HG02884 (cell line): ENCODE data around the gene TGIF2.
"Not testable (repeated sequence)": the region's sequence is repeated elsewhere in the genome, so short reads cannot be mapped to it uniquely, and the experiment has no call there.

Experiments used
- ATAC-seq: cut with Tn5 transposase; IDR thresholded peaks from one replicate; pipeline ENCODE4 v1.9.1; 2021; ENCODE audit warnings: mild to moderate bottlenecking, moderate library complexity; ENCODE audit not compliant: unreplicated experiment

TGIF2 gene

GRCh38 chr20:36576081-36576445, 2.7 kb downstream of the TGIF2 start:
- ATAC-seq = no peak

GRCh38 chr20:36578356-36579041, 5.1 kb downstream of the TGIF2 start:
- ATAC-seq = no peak

- ATAC-seq = no peak
Measured at GRCh38 chr20:36579996-36580545, 6.7 kb downstream of the TGIF2 start.

DNA sequence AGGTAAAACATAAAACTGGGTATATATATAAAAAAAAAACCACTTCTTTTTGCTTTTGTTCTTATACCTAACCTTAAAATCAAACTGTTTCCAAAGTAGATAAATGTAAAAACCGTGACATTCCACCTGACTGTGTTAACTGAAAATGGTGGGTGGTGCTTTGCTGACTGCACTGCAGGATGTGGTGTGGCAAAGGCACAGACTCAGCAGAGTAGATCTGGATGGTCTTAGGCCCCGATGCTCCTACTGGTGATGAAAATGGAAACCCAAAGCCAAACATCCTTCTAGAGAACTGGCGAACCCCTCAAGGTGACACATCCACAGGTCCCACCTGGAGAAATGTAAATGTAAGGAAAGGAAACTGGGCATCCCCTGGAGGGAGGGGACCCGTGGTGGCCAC, 8.9 kb downstream of the TGIF2 start:
- ATAC-seq = no peak

DNA sequence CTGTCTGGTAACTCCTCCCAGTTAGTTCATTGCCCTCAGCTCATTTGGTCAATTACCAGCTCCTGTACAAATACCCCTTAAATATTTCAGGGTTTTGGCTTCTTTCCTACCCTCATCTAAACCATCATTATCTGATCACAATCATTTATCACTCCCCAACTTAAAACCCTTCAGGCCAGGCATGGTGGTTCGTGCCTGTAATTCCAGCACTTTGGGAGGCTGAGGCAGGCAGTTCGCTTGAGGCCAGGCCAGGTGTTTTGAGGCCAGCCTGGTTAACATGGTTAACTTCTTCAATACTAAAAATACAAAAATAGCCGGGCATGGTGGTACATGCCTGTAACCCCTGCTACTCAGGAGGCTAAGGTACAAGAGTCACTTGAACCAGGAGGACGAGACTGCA, 9.4 kb downstream of the TGIF2 start:
- no peak for ATAC-seq

DNA sequence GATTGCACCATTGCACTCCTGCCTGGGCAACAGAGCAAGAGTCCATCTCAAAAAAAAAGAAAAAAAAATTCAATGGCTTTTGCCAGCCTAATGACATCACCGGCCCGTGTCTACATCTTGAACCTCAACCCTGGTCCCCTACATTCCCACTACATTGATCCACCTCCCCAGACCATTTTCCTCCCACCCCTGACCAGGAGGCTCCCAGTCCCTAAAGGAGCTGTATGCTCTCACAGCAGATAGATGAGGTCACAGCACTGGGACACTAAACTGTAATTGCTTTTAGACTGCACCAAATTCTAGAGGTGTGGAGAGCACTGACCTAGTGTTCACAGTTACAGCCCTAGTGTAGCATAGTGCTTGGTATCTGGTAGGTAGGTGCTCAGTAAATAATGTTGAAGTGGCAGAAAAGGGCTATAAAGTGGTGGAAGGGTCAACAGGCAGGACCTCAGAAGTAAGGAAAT, 10.7 kb downstream of the TGIF2 start:
- ATAC-seq = no peak

DNA sequence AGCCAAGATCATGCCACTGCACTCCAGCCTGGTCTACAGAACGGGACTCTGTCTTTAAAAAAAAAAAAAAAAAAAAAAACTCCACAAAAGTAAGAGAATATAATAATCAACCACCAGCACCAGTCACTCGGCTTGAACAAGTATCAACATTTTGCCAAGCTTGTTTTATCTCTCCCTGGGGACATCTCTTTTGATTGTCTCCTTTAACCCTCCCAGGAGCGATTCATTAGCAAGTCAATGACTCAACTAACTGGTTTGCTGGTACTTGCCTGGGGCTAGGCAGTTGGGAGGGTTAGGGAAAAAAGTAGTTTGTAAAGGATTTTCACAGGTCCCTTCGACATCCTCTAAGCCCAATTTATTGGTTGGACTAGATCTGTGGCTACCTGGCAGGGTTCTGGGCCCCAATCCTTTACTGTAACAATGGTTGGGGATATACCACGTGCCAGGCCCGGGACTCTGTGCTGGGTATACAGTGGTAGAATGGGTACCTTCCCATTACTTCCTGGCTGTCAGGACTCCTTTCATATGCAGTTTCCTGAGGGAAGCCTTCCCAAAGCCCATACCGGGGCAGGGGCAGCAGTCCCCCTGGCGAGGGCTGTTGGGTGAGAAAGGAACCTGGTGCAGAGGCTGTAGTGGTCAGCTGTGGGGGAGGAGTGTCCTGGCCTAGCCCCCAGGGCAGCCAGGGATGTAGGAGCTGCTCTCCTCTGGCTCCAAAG, 12.2 kb downstream of the TGIF2 start:
- no peak for ATAC-seq

DNA sequence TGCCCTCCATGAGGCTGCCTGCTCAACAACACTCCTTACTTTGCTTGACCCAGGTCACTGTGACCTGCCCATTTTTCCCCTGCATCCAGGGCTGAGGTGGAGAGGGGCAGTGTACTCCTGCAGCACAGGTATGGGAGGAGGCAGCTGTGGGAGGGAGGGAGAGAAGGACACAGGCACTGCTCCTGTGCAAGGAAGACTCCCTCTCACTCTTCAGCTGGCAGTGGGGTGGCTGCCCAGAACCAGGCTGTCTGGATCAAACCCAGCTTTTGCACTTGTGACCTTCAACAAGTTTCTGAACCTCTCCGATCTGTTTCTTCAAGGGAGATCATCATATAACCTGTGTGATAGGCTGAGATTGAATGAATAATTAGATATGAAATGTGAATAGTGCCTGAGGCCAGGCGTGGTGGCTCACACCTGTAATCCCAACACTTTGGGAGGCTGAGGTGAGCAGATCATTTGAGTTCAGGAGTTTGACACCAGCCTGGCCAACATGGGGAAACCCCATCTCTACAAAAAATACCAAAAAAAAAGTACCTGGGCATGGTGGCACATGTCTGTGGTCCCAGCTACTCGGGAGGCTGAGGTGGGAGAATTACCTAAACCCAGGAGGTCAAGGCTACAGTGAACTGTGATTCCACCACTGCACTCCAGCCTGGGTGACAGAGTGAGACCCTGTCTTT, 14.1 kb downstream of the TGIF2 start:
- no peak for ATAC-seq

DNA sequence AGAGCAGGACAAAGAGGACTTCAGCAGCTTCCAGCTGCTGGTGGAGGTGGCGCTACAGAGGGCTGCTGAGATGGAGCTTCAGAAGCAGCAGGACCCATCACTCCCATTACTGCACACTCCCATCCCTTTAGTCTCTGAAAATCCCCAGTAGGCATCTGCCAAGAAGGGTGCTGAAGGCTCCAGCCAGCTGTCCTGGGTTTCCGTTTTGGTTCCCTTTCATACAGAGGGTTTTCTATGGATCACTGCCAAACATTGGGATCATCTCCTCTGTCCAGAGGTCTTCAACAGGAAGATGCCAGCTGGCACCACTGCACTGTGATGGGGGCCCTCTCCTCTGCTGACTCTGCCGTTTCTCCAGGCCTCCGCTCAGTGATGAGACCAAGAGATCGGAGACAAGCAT, 17.9 kb downstream of the TGIF2 start:
- no peak for ATAC-seq

- ATAC-seq = no peak
Measured at GRCh38 chr20:36591854-36592641, 18.7 kb downstream of the TGIF2 start.

GRCh38 chr20:36593347-36593929, 20.0 kb downstream of the TGIF2 start:
- no peak for ATAC-seq

GRCh38 chr20:36599912-36600345, 26.5 kb downstream of the TGIF2 start:
- no peak for ATAC-seq

DNA sequence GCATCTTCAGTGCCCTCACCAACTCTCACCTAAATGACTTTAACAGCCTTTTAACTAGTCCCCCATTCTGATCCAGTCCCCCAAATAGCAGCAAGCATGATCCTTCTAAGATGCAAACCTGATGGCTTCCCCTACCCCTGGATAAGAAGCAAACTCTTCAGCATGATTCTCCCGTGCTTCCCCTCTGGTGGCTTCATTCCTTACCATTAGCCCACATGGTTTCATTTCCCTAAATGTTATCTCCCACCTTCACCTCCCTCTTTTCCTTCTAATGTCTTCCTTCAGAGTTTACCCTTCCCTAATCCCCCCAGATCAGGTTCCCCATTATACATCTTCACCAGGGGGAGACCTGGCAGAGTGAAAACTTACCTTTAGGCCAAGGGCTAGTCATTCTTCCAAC, 28.1 kb downstream of the TGIF2 start:
- ATAC-seq = no peak

DNA sequence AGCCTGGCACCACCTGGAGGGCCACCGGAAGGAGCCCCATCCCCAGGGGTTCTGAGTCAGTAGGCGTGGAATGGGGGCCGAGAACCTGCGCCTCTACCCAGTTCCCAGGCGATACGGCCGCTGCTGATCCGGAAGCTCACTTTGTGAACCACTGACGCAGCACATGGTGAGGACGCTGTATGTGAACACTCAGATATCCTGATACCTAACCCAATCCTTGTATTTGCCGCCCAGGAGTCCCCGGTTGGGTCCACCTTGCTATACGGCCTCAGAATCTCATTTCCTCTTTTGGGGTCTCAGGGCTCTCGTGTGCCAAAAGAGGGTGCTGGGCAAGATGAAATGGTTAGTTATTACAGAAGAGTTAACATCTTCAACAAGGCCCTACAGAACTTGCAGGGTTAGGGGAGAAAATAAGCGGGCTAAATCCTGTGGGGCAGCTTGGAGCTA, 31.6 kb downstream of the TGIF2 start:
- peak; percentile 27 for ATAC-seq

DNA sequence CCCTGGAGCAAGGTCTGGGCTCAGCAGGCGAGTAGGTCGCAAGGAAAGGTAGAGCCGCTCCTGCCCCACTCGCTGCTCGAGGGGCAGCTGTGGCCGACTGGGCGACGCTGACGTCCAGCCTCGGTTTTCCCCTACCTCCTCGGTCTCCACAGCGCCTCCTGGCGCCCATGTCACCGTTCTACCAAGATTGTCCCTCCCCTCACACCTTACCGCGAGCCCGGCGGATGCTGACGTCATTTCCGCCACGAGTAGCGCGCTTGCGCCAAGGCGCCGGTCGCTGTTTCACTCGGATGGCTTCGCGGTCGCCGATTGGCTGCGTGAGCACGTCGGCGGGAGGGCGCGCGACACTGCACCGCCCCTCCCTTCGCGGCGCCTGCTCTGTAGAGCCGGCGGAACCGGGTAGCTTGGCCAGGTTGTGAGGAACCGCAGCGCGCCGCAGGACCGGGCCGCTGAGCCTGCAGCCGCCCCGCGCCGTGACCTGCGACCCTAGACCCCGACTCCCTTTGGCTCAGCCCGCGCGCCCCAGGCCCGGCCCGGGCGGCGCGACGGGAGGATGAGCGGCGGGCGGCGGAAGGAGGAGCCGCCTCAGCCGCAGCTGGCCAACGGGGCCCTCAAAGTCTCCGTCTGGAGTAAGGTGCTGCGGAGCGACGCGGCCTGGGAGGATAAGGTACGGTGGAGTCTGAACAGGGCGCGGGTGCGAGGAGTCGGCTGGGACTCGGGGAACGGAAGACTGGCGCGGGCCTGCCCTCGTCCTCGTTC, 32.2 kb downstream of the TGIF2 start, which contains the start of gene RAB5IF:
RAB5IF (plus strand) TSS at position 381 of the 759 bp plus-strand sequence; CDS start at position 554, 173 bp downstream.
- peak; percentile 84 for ATAC-seq

- no peak for ATAC-seq
Measured at GRCh38 chr20:36606158-36607066, 33.0 kb downstream of the TGIF2 start.

GRCh38 chr20:36607586-36608387, 34.4 kb downstream of the TGIF2 start:
- ATAC-seq = no peak

DNA sequence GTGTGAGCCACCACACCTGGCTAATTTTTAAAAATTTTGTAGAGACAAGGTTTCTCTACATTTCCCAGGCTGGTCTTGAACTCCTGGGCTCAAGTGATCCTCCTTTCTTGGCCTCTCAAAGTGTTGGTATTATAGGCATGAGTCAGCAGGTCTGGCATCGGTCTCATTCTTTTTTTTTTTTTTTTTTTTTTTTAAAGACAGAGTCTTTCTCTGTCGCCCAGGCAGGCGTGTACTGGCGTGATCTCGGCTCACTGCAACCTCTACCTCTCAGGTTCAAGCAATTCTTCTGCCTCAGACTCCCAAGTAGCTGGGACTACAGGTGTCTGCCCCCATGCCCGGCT, 35.0 kb downstream of the TGIF2 start:
- ATAC-seq = not testable (repeated sequence)
